ENCODE measurements around the gene LAPTM5.
"Not testable (repeated sequence)": the region's sequence is repeated elsewhere in the genome, so short reads cannot be mapped to it uniquely, and the experiment has no call there.

The LAPTM5 gene

DNA sequence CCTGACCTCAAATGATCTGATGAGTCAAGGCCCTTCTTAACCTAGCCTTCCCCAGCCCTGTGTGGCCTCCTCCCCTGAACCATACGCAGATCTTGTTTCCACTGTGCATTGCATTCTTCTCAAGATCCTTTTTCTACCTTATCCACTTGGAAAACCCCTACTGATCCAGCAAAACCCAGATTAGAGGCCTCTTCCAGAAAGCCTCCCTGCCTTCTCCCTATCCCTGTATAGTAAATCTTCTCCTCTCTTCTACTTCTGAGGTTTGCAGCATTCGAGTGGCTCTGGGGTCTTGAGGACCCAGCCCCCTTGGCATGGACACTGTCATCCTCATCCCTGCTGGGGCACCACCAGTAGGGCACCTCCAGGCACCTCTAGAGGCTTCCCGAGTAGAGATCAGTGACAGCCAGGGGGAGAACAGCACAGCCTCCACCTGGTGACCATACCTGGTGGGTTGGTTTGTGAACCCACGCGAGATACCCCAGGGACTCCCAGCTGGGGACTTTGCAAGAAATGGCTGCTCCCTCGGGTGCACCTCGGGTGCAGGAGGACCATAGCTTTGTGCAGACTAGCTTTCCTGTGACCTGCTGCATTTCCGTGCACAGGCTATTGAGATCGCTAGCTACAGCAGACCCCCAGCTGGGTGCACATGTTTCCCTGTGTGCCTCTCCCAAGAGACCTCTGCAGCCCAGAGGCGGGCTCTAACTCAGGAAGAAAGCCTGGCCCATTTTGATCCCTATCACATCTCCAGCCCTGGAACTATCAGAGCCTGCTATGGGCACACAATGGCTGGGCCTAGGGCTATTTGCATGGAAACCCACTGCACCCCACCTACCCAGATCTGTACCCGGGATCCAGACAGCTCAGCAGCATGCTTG is 68.4 kb downstream of the LAPTM5 start:
- TF ChIP-seq CTCF (IDR thresholded peaks at IDR 0.05; ENCODE audit: low read depth, low read length) (no peak), MYC (IDR thresholded peaks at IDR 0.05; ENCODE audit: low read depth, low read length) (no peak), MAX (IDR thresholded peaks at IDR 0.05; ENCODE audit: low read depth, low read length) (no peak), POLR2A (IDR thresholded peaks at IDR 0.05; ENCODE audit: extremely low read depth, insufficient read length) (no peak)
- no peak for DNase-seq (ENCODE audit: low read depth)
- no peak overlapping the region for H3K4me3 ChIP-seq (ENCODE audit: low read depth, low read length)

DNA sequence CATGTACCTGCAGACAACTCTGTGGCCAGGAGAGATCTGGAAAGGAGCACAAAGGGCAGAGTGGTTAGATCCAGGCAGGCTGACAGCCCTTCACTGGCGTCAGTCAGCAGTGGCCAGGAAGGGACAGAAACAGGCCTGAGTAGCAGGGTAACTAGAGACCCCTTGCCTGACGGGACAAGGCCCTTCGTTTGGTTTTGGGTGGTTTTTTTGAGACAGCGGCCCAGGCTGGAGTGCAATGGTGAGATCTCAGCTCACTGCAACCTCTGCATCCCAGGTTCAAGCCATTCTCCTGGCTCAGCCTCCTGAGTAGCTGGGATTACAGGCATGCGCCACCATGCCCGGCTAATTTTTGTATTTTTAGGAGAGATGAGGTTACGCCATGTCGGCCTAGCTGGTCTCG is 69.1 kb downstream of the LAPTM5 start:
- not testable (repeated sequence) for H3K4me3 ChIP-seq (ENCODE audit: low read depth, low read length); DNase-seq (ENCODE audit: low read depth)

DNA sequence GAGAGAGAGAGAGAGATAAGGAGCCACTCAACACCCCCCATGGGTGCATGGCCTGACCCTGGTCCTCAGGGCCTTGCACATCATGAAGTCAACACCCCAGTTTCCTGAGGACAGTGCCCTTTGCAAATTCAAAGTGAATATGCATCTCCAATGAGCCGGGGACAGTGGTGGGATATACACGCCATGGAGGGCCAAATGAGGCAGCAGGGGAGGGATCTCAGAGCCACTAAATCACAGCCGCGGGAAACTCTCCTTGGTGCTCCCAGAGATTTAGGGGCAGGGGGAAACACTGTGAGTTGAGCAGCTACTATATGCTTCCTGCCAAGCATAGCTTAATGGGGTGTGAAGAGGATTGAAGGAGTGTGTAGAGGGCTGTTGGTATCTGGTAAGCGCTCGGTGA is 69.7 kb downstream of the LAPTM5 start:
- DNase-seq (ENCODE audit: low read depth), result no peak

DNA sequence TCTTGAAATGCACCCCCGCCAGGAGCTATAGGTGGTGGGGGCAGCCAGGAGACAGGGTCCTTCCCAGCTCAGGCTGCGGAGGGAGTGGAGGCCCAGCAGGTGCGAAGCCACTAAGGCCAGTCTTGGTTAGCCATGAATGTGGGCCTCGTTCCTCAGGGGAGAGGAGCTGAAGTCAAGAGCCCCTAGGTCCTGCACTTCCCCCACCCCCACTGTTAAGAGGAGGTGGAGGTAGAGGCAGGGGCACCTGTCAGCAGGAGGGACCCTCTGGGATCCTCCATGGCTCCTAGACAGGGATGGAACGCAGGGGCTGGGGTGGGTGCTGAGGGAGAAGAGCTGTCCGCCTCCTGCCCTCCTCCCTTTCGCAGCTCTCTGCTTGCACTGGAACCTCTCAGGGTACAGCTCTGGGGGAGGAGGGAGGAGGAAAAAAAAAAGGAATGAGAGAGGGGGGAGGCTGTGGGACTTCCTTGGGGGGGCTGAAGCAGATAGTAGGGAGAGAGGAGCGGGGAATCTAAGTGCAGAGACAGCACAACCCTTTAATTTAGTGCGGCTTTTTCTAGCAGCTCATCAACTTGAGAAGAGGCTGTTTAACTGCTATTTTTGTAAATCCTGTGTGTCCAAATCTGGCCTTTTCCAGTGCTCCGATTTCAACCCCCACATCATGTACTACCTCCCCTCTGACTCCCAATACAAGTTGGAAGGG is 71.2 kb downstream of the LAPTM5 start:
- DNase-seq (ENCODE audit: low read depth), result no peak
- no peak for TF ChIP-seq POLR2A (IDR thresholded peaks at IDR 0.05; ENCODE audit: extremely low read depth, insufficient read length)
- no peak for TF ChIP-seq MYC (IDR thresholded peaks at IDR 0.05; ENCODE audit: low read depth, low read length)
- TF ChIP-seq CTCF (IDR thresholded peaks at IDR 0.05; ENCODE audit: low read depth, low read length), result no peak
- TF ChIP-seq MAX (IDR thresholded peaks at IDR 0.05; ENCODE audit: low read depth, low read length), result no peak
- H3K4me3 ChIP-seq (ENCODE audit: low read depth, low read length), result no peak overlapping the region

More for the DNA sequence above, 69.7 kb downstream of the LAPTM5 start:
- TF ChIP-seq POLR2A (IDR thresholded peaks at IDR 0.05; ENCODE audit: extremely low read depth, insufficient read length) (no peak), MAX (IDR thresholded peaks at IDR 0.05; ENCODE audit: low read depth, low read length) (no peak), CTCF (IDR thresholded peaks at IDR 0.05; ENCODE audit: low read depth, low read length) (no peak), MYC (IDR thresholded peaks at IDR 0.05; ENCODE audit: low read depth, low read length) (no peak)
- no peak overlapping the region for H3K4me3 ChIP-seq (ENCODE audit: low read depth, low read length)

DNA sequence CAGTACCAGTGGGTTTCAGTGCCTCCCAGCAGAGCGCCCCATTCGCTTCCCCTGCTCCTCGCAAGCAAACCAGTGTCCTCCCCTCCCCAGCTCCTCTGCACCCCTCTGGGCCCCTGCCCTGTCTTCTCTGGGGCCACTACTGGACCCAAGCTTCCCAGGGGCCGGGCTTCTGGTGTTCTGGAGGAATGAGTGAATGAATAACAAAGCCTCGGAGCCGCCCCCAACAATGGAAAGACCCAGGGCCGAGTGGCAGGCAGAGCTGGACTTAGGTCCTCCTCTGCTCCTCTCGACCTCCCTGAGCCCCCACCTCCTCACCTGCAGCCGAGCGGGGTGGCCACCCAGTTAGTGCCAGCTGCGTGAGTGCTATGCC is 71.8 kb downstream of the LAPTM5 start:
- TF ChIP-seq POLR2A (IDR thresholded peaks at IDR 0.05; ENCODE audit: extremely low read depth, insufficient read length) (no peak), MYC (IDR thresholded peaks at IDR 0.05; ENCODE audit: low read depth, low read length) (no peak), MAX (IDR thresholded peaks at IDR 0.05; ENCODE audit: low read depth, low read length) (no peak), CTCF (IDR thresholded peaks at IDR 0.05; ENCODE audit: low read depth, low read length) (no peak)
- DNase-seq (ENCODE audit: low read depth), result no peak
- no peak overlapping the region for H3K4me3 ChIP-seq (ENCODE audit: low read depth, low read length)
